ENCODE data around the gene ARL4D.

Gene ARL4D

DNA sequence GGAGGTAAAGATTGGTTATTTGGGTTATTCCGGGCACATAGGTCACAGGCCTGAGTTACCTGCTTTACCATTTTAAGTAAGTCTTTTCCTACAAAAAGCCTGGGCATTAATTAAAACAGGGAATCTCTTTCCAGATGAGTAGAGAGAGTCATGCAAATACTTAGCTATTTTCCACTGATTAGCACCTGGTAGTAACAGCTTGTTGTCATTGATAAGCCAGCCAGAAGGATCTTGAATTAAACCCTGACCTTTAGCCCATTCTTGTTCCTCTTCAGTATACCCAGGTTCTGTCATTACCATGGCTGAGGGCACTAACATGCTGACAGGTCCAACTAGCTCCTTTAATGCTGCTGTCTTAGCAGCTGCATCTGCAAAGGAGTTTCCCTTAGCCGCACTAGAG, 44.4 kb upstream of the ARL4D start:
- DNase-seq (ENCODE audit: low read depth), result no peak
- no peak overlapping the region for H3K4me3 ChIP-seq (ENCODE audit: control insufficient read depth, low read depth, low read length)
- TF ChIP-seq, protein P1, sequence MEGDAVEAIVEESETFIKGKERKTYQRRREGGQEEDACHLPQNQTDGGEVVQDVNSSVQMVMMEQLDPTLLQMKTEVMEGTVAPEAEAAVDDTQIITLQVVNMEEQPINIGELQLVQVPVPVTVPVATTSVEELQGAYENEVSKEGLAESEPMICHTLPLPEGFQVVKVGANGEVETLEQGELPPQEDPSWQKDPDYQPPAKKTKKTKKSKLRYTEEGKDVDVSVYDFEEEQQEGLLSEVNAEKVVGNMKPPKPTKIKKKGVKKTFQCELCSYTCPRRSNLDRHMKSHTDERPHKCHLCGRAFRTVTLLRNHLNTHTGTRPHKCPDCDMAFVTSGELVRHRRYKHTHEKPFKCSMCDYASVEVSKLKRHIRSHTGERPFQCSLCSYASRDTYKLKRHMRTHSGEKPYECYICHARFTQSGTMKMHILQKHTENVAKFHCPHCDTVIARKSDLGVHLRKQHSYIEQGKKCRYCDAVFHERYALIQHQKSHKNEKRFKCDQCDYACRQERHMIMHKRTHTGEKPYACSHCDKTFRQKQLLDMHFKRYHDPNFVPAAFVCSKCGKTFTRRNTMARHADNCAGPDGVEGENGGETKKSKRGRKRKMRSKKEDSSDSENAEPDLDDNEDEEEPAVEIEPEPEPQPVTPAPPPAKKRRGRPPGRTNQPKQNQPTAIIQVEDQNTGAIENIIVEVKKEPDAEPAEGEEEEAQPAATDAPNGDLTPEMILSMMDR (IDR thresholded peaks at IDR 0.05; ENCODE audit: control insufficient read depth, insufficient read depth, low read depth, low read length, missing control alignments), result no peak

DNA sequence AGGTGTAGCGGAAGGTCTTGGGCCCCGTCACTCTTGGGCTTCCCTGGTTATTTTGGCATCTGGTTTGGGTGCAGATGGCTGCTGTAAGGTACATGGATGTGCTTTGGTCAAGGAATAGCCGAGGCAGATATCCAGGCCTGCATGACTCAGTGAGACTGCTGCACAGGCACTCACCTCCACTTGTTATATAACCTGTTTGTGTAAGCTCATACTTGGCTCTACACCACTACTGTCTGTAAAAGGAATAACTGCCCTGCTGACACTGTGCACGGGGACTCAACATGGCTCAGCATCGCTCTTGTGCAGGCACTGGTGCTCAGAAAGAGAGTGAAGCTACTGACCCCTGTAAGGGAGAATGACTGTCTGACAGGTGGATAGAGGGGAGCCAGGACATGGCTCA, 42.3 kb upstream of the ARL4D start:
- no peak overlapping the region for H3K4me3 ChIP-seq (ENCODE audit: control insufficient read depth, low read depth, low read length)
- DNase-seq (ENCODE audit: low read depth), result no peak
- TF ChIP-seq, protein P1 (IDR thresholded peaks at IDR 0.05; ENCODE audit: control insufficient read depth, insufficient read depth, low read depth, low read length, missing control alignments), result no peak

DNA sequence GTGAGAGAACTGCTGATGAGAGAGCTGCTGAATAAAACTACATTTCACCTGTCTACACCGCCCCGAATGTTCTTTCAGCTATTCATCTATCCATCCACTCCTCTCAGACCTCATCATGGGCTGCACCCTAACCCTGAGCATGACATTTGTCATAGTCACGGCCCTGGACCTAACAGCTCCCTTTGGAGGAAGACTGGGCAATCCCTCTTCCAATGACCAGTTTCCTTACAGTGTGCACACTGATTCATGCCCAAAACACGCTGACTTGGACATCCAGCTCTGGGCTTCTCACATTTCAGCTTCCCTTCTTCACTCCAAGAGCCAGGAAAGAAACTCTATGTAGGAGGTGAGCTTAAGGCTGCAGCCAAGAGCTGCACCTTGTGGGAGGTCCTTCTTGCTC, 41.8 kb upstream of the ARL4D start:
- TF ChIP-seq, protein P1 (IDR thresholded peaks at IDR 0.05; ENCODE audit: control insufficient read depth, insufficient read depth, low read depth, low read length, missing control alignments), result no peak
- no peak overlapping the region for H3K4me3 ChIP-seq (ENCODE audit: control insufficient read depth, low read depth, low read length)
- peak; percentile 78 for DNase-seq (ENCODE audit: low read depth)

DNA sequence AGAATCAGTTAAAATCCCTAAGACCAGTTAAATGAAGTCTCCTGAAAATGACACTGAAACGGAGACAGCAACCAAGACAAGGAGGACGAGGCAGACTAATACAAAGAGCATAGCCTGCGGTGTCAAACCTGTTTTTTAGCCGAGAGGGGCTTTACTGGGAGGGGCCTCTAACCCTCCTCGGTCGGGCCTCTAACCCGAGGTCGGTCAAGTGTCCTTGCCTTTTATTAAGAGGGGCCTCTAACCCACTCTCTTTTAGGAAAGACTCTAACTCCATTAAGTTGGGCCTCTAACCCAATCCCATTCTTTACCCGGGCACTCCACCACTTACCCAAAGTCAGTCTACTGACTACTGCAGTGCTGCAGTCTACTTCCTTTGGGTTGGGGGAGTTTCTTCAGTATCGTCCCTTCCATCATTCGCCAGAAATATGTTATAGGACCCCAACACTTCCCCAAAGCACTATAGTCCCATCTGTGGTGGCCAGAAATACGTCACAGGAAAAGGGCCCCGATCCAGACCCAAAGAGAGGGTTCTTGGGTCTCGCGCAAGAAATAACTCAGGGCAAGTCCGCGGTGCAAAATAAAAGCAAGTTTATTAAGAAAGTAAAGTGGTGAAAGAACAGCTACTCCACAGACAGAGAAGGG, 39.2 kb upstream of the ARL4D start:
- TF ChIP-seq, protein P1 (IDR thresholded peaks at IDR 0.05; ENCODE audit: control insufficient read depth, insufficient read depth, low read depth, low read length, missing control alignments), result no peak
- no peak overlapping the region; the same call in 1 of the 2 replicates for H3K4me3 ChIP-seq (ENCODE audit: control insufficient read depth, low read depth, low read length)
- DNase-seq (ENCODE audit: low read depth), result no peak

DNA sequence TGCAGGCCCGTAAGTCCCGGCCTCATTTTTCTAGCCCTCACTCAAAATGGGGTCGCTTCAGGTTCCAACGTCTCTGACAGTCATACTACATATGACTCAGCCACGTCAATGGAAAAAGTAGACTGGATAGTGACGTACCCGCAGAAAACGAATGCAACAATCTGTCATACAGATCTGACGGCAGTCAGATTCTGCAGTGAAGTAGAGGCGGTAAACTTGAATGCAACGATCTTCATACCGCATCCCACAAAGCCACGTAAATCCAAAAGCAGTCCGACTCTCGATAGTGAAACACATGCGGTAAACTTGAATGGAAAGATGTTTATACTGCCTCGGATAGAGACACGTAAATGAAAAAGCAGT, 38.4 kb upstream of the ARL4D start:
- peak; percentile 62 for DNase-seq (ENCODE audit: low read depth)
- H3K4me3 ChIP-seq (ENCODE audit: control insufficient read depth, low read depth, low read length), result peak overlapping the region; percentile 44
- TF ChIP-seq, protein P1 (IDR thresholded peaks at IDR 0.05; ENCODE audit: control insufficient read depth, insufficient read depth, low read depth, low read length, missing control alignments), result no peak

DNA sequence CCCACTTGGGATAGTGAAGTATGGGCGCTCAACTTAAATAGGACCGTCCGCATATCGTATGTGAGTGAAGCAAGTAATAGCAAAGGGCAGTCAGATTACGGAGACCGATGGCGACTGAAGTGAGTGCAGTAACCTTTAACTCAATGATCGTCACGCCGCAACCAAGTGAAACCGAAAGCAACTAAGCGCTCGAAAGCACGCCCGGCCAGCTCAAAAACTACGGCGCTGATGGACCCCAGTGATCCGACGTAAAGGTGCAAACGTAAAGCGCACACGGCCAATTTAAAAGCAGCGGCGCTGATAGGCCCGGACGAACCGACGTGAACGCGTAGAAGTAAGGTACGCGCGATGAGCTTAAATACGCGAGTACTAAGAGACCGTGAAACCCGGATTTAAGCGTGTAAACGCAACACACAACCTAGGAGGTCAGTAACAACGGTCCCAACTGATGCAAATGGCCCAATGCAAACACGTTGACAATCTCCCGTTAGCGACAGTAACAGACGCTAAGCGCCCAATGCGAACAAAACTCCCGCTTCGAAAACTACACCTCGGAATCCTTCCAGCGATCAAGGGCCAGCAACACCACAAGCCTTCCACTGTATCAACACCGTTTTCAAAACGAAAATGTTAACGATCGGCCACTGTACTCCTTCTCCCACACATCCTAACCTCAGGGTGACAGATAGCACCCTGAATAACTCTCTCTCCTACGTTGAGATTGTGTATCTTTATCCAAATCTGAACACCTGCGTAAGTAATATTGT, 37.9 kb upstream of the ARL4D start:
- peak; percentile 99 for DNase-seq (ENCODE audit: low read depth)
- TF ChIP-seq, protein P1 (IDR thresholded peaks at IDR 0.05; ENCODE audit: control insufficient read depth, insufficient read depth, low read depth, low read length, missing control alignments), result no peak
- H3K4me3 ChIP-seq (ENCODE audit: control insufficient read depth, low read depth, low read length), result peak overlapping the region; percentile 44

Data from AG09309 (cell line).